NCI-H2171 treated with DMSO at 0.1 percent for 48 hours (cell line): Measurements from ENCODE around the gene TSC2.

Experiments
- DNase-seq: peaks from one replicate; lab custom pipeline; 2025; lab: John Stamatoyannopoulos, UW

Gene TSC2

GRCh38 chr16:2070576-2071453 lies 23.0 kb downstream of the TSC2 start:
- DNase-seq, result no peak

- DNase-seq, result no peak
Observed at GRCh38 chr16:2071454-2072202, 23.8 kb downstream of the TSC2 start.

GRCh38 chr16:2072926-2073325 lies 25.1 kb downstream of the TSC2 start:
- DNase-seq, result no peak

- DNase-seq, result no peak
Observed at GRCh38 chr16:2074071-2074470, 26.3 kb downstream of the TSC2 start.

- no peak for DNase-seq
Observed at GRCh38 chr16:2075631-2076030, 27.8 kb downstream of the TSC2 start.

GRCh38 chr16:2076072-2076865 lies 28.5 kb downstream of the TSC2 start:
- DNase-seq, result no peak

- no peak for DNase-seq
Observed at GRCh38 chr16:2077016-2077415, 29.2 kb downstream of the TSC2 start.

- DNase-seq, result no peak
Observed at GRCh38 chr16:2077696-2078095, 29.9 kb downstream of the TSC2 start.

- DNase-seq, result no peak
Observed at GRCh38 chr16:2078096-2078495, 30.3 kb downstream of the TSC2 start.

GRCh38 chr16:2078691-2079090 lies 30.9 kb downstream of the TSC2 start:
- no peak for DNase-seq

GRCh38 chr16:2079311-2079800 lies 31.6 kb downstream of the TSC2 start:
- no peak for DNase-seq

GRCh38 chr16:2079991-2080390 lies 32.2 kb downstream of the TSC2 start:
- DNase-seq, result no peak

GRCh38 chr16:2081201-2082084 lies 33.7 kb downstream of the TSC2 start:
- DNase-seq, result no peak

GRCh38 chr16:2082171-2082982 lies 34.6 kb downstream of the TSC2 start:
- no peak for DNase-seq

- DNase-seq, result no peak
Observed at GRCh38 chr16:2082983-2083364, 35.2 kb downstream of the TSC2 start.

- no peak for DNase-seq
Observed at GRCh38 chr16:2083409-2083808, 35.6 kb downstream of the TSC2 start.

- no peak for DNase-seq
Observed at GRCh38 chr16:2083876-2084780, 36.3 kb downstream of the TSC2 start.

- no peak for DNase-seq
Observed at GRCh38 chr16:2084895-2085625, 37.3 kb downstream of the TSC2 start.

GRCh38 chr16:2085669-2086068 lies 37.9 kb downstream of the TSC2 start:
- DNase-seq, result peak; percentile 7
